ENCODE data around the gene FCN3.

The FCN3 gene

DNA sequence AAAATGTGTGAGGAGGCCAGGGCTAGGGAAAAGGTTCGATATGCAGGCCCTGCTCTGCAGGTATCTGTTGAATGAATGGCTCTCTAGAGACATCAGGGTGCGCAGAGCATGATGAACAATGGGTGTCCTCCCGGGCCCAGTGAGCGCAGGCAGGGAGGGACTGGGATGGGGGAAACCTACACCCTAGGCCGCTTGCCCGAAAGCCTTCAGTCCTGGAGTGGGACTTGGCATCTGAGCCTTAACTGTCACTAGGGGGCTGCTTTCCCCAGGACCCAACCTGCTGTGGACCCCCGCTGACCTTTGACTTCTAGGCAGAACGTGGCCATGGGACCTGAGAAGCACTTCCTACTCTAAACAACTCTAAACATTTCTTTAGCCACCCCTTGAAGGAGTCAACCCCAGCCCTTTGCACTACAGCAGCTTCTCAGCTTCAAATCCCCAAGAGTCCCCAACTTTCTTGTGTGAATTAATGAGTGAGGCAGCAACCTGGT, 7.4 kb downstream of the FCN3 start:
- no peak for TF ChIP-seq POLR2AphosphoS5 (IDR thresholded peaks at IDR 0.05; ENCODE audit: low read depth, low read length)
- TF ChIP-seq TAF1 (IDR thresholded peaks at IDR 0.05; ENCODE audit: borderline replicate concordance, insufficient read depth, low read length) = no peak

DNA sequence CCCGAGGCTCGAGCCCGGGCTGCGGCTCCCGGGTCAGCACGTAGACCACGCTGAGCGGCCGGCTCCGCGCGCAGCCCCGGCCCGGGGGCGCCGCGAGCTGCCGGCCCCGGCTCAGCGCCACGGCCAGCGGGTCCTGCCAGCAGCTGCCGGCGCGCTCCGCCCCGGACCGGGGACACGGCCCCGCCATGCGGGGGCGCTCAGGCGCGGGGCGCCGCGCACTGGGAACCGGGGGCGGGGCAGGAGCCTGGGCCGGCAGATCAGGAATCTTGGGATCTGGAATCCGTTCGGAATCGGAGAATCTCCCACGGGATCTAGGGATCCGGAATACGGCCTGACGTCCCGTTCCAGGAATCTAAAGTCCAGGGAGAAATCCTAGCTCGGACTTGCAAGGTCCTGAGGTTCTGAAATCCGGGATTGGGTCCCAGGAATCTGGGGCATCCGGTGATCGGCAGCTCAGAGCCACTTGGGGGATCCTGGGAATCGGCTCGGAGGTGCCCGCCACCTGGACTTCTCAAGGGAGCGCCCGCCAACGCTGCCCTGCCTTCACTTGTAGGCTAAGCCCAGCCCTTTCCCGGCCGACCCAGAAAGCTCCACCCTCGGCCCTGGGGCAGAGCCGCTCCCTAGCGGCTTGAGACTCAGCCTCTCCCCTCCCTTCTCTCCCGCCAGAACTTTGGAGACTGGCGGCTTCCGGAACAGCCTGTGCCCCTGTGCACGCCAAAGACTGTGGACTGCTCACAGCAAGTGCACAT, 8.0 kb downstream of the FCN3 start, which contains the start of gene MAP3K6:
Gene MAP3K6, minus strand, starts transcription at position 551 of the 749 bp plus-strand sequence. Its CDS starts 364 bp downstream, at position 187.
- TF ChIP-seq POLR2AphosphoS5 (IDR thresholded peaks at IDR 0.05; ENCODE audit: low read depth, low read length) (peak; percentile 73; the same call in 1 of the 2 replicates), FOXP2 (optimal IDR thresholded peaks at IDR 0.05; ENCODE audit: borderline replicate concordance, extremely low read depth, extremely low read length, insufficient read depth) (peak; percentile 6), TAF1 (IDR thresholded peaks at IDR 0.05; ENCODE audit: borderline replicate concordance, insufficient read depth, low read length) (no peak; the same call in 1 of the 2 replicates)

DNA sequence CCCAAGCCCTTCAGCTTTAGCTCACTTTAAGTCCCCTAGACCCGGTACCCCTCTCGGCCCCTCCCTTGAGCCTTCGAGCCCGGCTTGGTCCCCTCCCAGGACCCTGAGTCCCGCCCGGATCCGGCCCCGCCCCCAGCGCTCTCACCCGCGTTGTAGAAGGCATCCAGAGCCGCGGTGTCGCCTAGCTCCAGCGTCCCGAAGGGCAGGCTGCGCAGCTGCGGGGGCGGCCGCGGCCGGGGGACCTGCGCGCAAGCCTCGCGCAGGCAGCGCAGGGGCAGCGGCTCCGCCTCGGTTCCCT, 8.6 kb downstream of the FCN3 start:
- TF ChIP-seq POLR2AphosphoS5 (IDR thresholded peaks at IDR 0.05; ENCODE audit: low read depth, low read length) (no peak), FOXP2 (optimal IDR thresholded peaks at IDR 0.05; ENCODE audit: borderline replicate concordance, extremely low read depth, extremely low read length, insufficient read depth) (peak; percentile 10)

- TF ChIP-seq FOXP2 (optimal IDR thresholded peaks at IDR 0.05; ENCODE audit: borderline replicate concordance, extremely low read depth, extremely low read length, insufficient read depth) (no peak), POLR2AphosphoS5 (IDR thresholded peaks at IDR 0.05; ENCODE audit: low read depth, low read length) (peak; percentile 66), TAF1 (IDR thresholded peaks at IDR 0.05; ENCODE audit: borderline replicate concordance, insufficient read depth, low read length) (0 out of 2 replicates have a peak, but pooled peaks have one; percentile 29), REST (IDR thresholded peaks at IDR 0.05; ENCODE audit: insufficient read depth in 1 of 2, low read depth in 2 of 2, low read length in 2 of 2) (no peak), SIN3A (IDR thresholded peaks at IDR 0.05; ENCODE audit: borderline replicate concordance, insufficient read depth, low read length) (no peak)
Measured at GRCh38 chr1:27365372-27366112, 9.1 kb downstream of the FCN3 start.

- no peak for TF ChIP-seq FOXP2 (optimal IDR thresholded peaks at IDR 0.05; ENCODE audit: borderline replicate concordance, extremely low read depth, extremely low read length, insufficient read depth)
- no peak for TF ChIP-seq REST (IDR thresholded peaks at IDR 0.05; ENCODE audit: insufficient read depth in 1 of 2, low read depth in 2 of 2, low read length in 2 of 2)
Measured at GRCh38 chr1:27364696-27365371, 9.8 kb downstream of the FCN3 start.

GRCh38 chr1:27363766-27364695, 10.6 kb downstream of the FCN3 start:
- TF ChIP-seq FOXP2 (optimal IDR thresholded peaks at IDR 0.05; ENCODE audit: borderline replicate concordance, extremely low read depth, extremely low read length, insufficient read depth) (no peak), REST (IDR thresholded peaks at IDR 0.05; ENCODE audit: insufficient read depth in 1 of 2, low read depth in 2 of 2, low read length in 2 of 2) (no peak), TAF1 (IDR thresholded peaks at IDR 0.05; ENCODE audit: borderline replicate concordance, insufficient read depth, low read length) (no peak), POLR2AphosphoS5 (IDR thresholded peaks at IDR 0.05; ENCODE audit: low read depth, low read length) (no peak), SIN3A (IDR thresholded peaks at IDR 0.05; ENCODE audit: borderline replicate concordance, insufficient read depth, low read length) (no peak)

Measured in PFSK-1 (cell line).